ENCODE data around the gene IGDCC3.

Gene IGDCC3

DNA sequence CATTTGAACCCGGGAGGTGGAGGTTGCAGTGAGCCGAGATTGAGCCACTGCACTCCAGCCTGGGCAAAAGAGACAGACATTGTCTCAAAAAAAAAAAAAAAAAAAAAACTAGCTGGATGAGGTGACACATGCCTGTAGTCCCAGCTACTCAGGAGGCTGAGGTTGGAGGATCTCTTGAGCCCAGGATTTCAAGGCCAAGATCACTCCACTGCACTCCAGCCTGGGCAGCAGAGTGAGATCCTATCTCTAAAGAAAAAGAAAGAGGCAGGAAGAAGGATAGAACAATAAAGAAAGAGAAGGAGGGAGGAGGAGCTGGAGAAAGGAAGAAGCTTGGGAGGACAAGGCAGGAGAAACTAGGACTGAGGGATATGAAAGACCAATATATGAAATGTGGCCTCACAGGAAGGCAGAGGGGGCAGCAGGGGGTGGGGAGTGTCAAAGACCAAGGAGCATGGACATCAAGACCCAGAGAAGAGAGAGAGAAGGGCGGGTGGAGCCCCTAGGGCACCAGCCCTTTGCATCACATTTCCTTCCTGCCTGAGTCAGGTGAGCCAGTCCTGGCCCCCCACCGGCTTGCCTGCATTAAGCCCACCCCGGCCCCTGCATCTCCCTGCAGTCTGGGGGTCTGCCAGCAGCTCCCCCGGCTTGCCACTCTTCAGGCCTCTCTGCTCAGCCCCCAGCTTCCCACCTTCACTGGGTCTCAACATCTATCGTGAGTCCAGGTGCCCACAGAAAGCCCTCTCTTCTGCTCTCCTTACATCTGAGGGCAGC lies 11.5 kb downstream of the IGDCC3 start:
- H3K4me3 ChIP-seq (replicated peaks in 1 of 2; ENCODE audit: low read depth in 2 of 2, low read length in 2 of 2) = no peak overlapping the region
- TF ChIP-seq, protein P1, sequence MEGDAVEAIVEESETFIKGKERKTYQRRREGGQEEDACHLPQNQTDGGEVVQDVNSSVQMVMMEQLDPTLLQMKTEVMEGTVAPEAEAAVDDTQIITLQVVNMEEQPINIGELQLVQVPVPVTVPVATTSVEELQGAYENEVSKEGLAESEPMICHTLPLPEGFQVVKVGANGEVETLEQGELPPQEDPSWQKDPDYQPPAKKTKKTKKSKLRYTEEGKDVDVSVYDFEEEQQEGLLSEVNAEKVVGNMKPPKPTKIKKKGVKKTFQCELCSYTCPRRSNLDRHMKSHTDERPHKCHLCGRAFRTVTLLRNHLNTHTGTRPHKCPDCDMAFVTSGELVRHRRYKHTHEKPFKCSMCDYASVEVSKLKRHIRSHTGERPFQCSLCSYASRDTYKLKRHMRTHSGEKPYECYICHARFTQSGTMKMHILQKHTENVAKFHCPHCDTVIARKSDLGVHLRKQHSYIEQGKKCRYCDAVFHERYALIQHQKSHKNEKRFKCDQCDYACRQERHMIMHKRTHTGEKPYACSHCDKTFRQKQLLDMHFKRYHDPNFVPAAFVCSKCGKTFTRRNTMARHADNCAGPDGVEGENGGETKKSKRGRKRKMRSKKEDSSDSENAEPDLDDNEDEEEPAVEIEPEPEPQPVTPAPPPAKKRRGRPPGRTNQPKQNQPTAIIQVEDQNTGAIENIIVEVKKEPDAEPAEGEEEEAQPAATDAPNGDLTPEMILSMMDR (IDR thresholded peaks at IDR 0.05; ENCODE audit: low read depth, low read length) = no peak
- no peak for DNase-seq (ENCODE audit: low read depth in 2 of 2)

DNA sequence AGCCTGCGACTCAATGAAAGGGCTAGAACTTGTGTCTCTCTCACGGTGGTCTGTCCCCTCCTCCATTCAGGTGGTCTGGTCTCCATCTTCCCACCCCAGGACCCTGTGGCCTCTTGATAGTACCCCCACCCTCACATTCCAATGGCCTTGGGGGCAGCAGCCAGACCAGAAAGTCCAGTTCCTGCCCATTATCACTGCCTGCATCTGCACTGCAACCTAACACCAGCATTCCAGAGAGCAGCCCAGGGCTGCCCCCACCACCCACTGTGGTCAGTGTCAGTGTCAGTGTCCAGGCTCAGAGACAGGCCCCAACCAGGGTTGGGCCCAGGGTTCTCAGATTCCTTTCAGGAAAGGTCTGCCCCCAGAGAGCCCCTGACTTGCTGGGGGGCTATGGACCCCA lies 12.6 kb downstream of the IGDCC3 start:
- TF ChIP-seq, protein P1 (IDR thresholded peaks at IDR 0.05; ENCODE audit: low read depth, low read length) = no peak
- DNase-seq (ENCODE audit: low read depth in 2 of 2) = no peak
- no peak overlapping the region for H3K4me3 ChIP-seq (replicated peaks in 1 of 2; ENCODE audit: low read depth in 2 of 2, low read length in 2 of 2)

DNA sequence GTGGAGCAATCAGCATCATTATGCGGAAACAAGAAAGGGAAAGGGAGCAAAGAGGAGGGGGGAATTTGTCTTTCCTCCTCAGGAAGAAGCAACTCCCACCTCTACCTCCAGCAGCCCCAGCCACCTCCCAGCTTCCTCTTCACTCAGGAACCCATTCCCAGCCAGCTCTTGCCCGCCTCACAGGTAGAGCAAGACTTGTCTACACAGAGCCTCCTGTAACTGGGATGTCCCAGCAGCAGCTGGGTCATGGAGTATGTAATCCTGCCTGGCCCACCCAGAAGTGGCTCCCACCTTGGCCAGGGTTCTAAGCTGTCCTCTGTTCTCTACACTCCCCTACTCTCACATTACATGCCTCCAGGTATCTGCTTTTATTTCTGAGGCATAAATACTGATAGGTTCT lies 14.0 kb downstream of the IGDCC3 start:
- TF ChIP-seq, protein P1 (IDR thresholded peaks at IDR 0.05; ENCODE audit: low read depth, low read length) = no peak
- no peak overlapping the region for H3K4me3 ChIP-seq (replicated peaks in 1 of 2; ENCODE audit: low read depth in 2 of 2, low read length in 2 of 2)
- DNase-seq (ENCODE audit: low read depth in 2 of 2) = no peak

DNA sequence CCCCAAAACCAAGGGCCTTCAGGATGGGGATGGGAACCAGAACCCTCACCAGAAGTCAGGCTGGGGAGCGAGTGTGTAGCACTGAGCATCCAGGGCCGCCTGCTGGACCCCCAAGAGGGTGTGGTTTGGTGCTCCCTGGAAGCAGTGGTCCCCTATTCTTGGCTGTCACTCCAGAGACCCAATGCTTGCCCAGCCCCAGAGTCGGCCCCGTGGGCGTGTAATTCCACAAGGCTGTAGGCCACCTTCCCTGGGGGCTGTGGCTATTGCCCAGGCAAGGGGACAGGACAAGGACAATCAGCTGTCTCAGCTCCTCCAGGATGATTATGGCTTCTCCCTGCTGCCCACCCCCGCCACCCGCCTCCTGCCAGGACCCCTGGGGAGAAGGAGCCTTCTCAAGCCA lies 14.5 kb downstream of the IGDCC3 start:
- TF ChIP-seq, protein P1 (IDR thresholded peaks at IDR 0.05; ENCODE audit: low read depth, low read length) = no peak
- no peak for DNase-seq (ENCODE audit: low read depth in 2 of 2)
- no peak overlapping the region for H3K4me3 ChIP-seq (replicated peaks in 1 of 2; ENCODE audit: low read depth in 2 of 2, low read length in 2 of 2)

DNA sequence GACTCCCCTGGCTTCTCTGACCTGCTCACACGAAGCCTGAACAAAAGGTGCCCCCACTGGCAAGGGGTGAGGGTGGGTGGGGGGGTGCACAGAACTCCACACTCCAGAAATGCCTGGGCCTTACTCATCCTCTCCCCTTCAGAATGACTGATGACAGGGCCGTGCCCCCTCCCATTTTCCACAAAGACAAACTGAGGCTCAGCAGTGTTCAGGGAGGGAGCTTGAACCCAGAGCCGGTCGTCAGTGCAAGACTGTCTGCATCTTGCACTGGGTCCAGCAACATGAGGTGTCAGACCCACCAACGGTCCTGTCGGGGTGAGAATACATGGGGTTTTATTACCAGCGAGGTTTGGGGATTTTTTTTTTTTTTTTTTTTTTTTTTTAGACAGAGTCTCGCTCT lies 15.3 kb downstream of the IGDCC3 start:
- no peak overlapping the region for H3K4me3 ChIP-seq (replicated peaks in 1 of 2; ENCODE audit: low read depth in 2 of 2, low read length in 2 of 2)
- DNase-seq (ENCODE audit: low read depth in 2 of 2) = no peak
- TF ChIP-seq, protein P1 (IDR thresholded peaks at IDR 0.05; ENCODE audit: low read depth, low read length) = no peak

DNA sequence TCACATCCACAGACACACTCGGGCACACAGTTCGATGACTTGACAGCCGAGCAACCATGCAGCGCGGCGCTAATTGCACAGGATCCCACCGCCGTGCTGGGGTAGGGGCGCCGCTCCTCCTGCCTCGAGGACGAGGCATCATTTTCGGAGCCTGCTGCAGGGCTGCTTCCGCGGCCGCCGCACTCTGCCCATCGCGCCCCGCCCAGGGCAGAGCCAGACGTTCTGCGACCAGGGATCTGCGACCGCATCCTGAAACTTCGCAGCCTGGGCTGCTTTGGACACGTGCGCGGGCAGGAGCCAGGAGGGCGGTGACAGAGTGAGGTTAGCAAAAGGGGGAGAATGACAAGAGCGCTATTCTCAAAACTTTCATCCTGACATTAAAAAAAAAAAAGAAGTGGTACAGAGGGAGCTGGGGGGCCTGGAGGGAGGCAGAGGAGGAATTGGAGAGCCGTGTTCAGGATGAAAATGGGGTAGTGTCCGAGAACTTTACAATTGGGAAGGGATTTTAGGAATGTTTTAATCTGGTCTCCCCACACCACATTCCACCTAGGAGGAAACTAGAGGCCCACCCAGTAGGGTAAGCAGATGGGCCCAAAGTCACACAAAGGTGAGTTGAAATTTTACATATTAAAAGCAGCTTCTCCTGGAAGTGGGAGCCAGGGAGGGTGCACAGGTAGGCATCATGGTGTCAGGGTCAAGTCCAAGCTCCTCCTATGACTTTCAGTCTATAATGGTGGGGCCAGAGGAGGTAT lies 15.9 kb downstream of the IGDCC3 start:
- TF ChIP-seq, protein P1 (IDR thresholded peaks at IDR 0.05; ENCODE audit: low read depth, low read length) = no peak
- no peak for DNase-seq (ENCODE audit: low read depth in 2 of 2)
- no peak overlapping the region for H3K4me3 ChIP-seq (replicated peaks in 1 of 2; ENCODE audit: low read depth in 2 of 2, low read length in 2 of 2)
